CD14-positive monocyte (primary cell): ENCODE data around the gene SCUBE2. TPM values are rescaled to one million over a fixed set of nuclear protein-coding genes. Genes with fewer than 3 reads are reported as not detected.

Experiments
- DNase-seq, 3 donors: peaks; one replicate each; pipeline ENCODE4 v3.0.0-alpha.2; 2011 to 2022
- H2AFZ ChIP-seq: 2 replicates; pipeline ENCODE4 v1.6.0; 2012; ENCODE audit warnings: mild to moderate bottlenecking, low read depth, low read length, inconsistent platforms; ENCODE audit not compliant: insufficient read depth, poor library complexity, severe bottlenecking
- H3K27ac ChIP-seq, 2 donors: 1 replicate in 1 of 2; 2 replicates in 1 of 2; pipeline ENCODE4 v1.5.1; 2012 to 2013; ENCODE audit warnings: low read length in 2 of 2, control low read depth in 1 of 2, inconsistent platforms in 1 of 2, low read depth in 1 of 2, mild to moderate bottlenecking in 1 of 2
- H3K27me3 ChIP-seq, 2 donors: one replicate each; pipeline versions ENCODE4 v1.6.0 to v1.6.1; 2011 to 2013; ENCODE audit warnings: low read length in 2 of 2; ENCODE audit not compliant: control insufficient read depth in 2 of 2, insufficient read depth in 2 of 2
- H3K36me3 ChIP-seq, 2 donors: replicated peaks in 1 of 2; 1 replicate in 1 of 2; 2 replicates in 1 of 2; pipeline versions ENCODE4 v1.5.1 to v1.6.1; 2012 to 2013; ENCODE audit warnings: low read length in 2 of 2, control low read depth in 1 of 2, inconsistent platforms in 1 of 2, mild to moderate bottlenecking in 1 of 2; ENCODE audit not compliant: insufficient read depth in 2 of 2, control insufficient read depth in 1 of 2
- H3K4me1 ChIP-seq, 2 donors: 1 replicate in 1 of 2; 2 replicates in 1 of 2; pipeline versions ENCODE4 v1.5.1 to v1.6.1; 2012 to 2013; ENCODE audit warnings: low read length in 2 of 2, control low read depth in 1 of 2, inconsistent platforms in 1 of 2, mild to moderate bottlenecking in 1 of 2, moderate library complexity in 1 of 2; ENCODE audit not compliant: insufficient read depth in 2 of 2, control insufficient read depth in 1 of 2
- H3K4me2 ChIP-seq: replicated peaks from 2 replicates; pipeline ENCODE3; 2012; ENCODE audit warnings: low read length, moderate library complexity, mild to moderate bottlenecking; ENCODE audit not compliant: poor library complexity, severe bottlenecking; ENCODE audit errors: extremely low read depth
- H3K4me3 ChIP-seq, 3 experiments: fragments of 200-600 bp in 1 of 3; sonication (generic) in 1 of 3; replicated peaks in 1 of 3; 1 replicate in 2 of 3; 2 replicates in 1 of 3; pipeline ENCODE4 v1.5.1; 2011 to 2013; ENCODE audit warnings: low read length in 3 of 3, mild to moderate bottlenecking in 3 of 3, control low read depth in 2 of 3, low read depth in 2 of 3, inconsistent platforms in 1 of 3, moderate library complexity in 1 of 3
- H3K79me2 ChIP-seq: 2 replicates; pipeline ENCODE4 v1.6.0; 2012; ENCODE audit warnings: mild to moderate bottlenecking, control low read depth, inconsistent platforms, low read length, moderate library complexity; ENCODE audit not compliant: insufficient read depth
- H3K9ac ChIP-seq: 2 replicates; pipeline ENCODE4 v1.6.0; 2017; ENCODE audit warnings: low read length, mild to moderate bottlenecking; ENCODE audit not compliant: insufficient read depth, poor library complexity, severe bottlenecking
- H3K9me3 ChIP-seq, 2 donors: replicated peaks in 1 of 2; 1 replicate in 1 of 2; 2 replicates in 1 of 2; pipeline versions ENCODE4 v1.5.1 to v1.6.1; 2012 to 2013; ENCODE audit warnings: low read length in 2 of 2, control low read depth in 1 of 2; ENCODE audit not compliant: control insufficient read depth in 1 of 2, insufficient read depth in 1 of 2
- H4K20me1 ChIP-seq: 2 replicates; pipeline ENCODE4 v1.6.0; 2012; ENCODE audit warnings: mild to moderate bottlenecking, low read length, control low read depth, moderate library complexity; ENCODE audit not compliant: insufficient read depth
- H3K27ac Mint-ChIP-seq, 7 donors: one replicate each; pipeline ENCODE4 v1.8.0; 2020; ENCODE audit warnings: mild to moderate bottlenecking in 7 of 7, mixed read lengths in 7 of 7, moderate library complexity in 6 of 7, inconsistent platforms in 2 of 7
- H3K27me3 Mint-ChIP-seq, 3 donors: one replicate each; pipeline ENCODE4 v1.8.0; 2021 to 2022; ENCODE audit warnings: low read depth in 3 of 3, mild to moderate bottlenecking in 3 of 3, mixed read lengths in 3 of 3, moderate library complexity in 3 of 3, inconsistent platforms in 1 of 3
- H3K36me3 Mint-ChIP-seq, 2 donors: one replicate each; pipeline ENCODE4 v1.8.0; 2020; ENCODE audit warnings: mixed read lengths in 2 of 2, inconsistent platforms in 1 of 2, mild to moderate bottlenecking in 1 of 2
- H3K4me1 Mint-ChIP-seq: one replicate; pipeline ENCODE4 v1.8.0; 2020; ENCODE audit warnings: mild to moderate bottlenecking, mixed read lengths
- H3K4me3 Mint-ChIP-seq, 2 donors: one replicate each; pipeline ENCODE4 v1.8.0; 2020; ENCODE audit warnings: mild to moderate bottlenecking in 2 of 2, mixed read lengths in 2 of 2, moderate library complexity in 1 of 2
- H3K9me3 Mint-ChIP-seq, 7 donors: one replicate each; pipeline ENCODE4 v1.8.0; 2020 to 2022; ENCODE audit warnings: mixed read lengths in 7 of 7, mild to moderate bottlenecking in 6 of 7, moderate library complexity in 6 of 7, inconsistent platforms in 2 of 7
- WGBS: methylation state at CpG from one replicate; pipeline ENCODE4 v1.1.5; 2013; ENCODE audit warnings: missing lambda C conversion rate; ENCODE audit not compliant: insufficient coverage; 5-methylcytosine and 5-hydroxymethylcytosine counted together
- intact Hi-C, 2 donors: fragments of 100-400 bp; cut with micrococcal nuclease; formaldehyde crosslinking; loops; one replicate each; pipeline versions ENCODE4 v1.15.0 to v1.15.1; 2023
- polyA plus RNA-seq, 3 donors: library from polyadenylated mRNA; depleted of rRNA in 1 of 3; unstranded in 2 of 3; stranded (reverse) in 1 of 3; fragments of 300-500 nt in 2 of 3; fragments of >200 nt in 1 of 3; fragmentation: Illumina TruSeq in 2 of 3; gene quantifications; 1 replicate in 2 of 3; 2 replicates in 1 of 3; pipeline ENCODE4 v1.2.3, GENCODE V29; 2012 to 2021
- TF ChIP-seq, protein P1 (sequence below): fragments of 200-600 bp; IDR thresholded peaks from one replicate; pipeline ENCODE4 v1.8.0; 2022; ENCODE audit warnings: antibody characterized with exemption, mild to moderate bottlenecking

SCUBE2 gene
- polyA plus RNA-seq, 3 donors: 0.21 to 0.36 TPM; not detected in 1

DNA sequence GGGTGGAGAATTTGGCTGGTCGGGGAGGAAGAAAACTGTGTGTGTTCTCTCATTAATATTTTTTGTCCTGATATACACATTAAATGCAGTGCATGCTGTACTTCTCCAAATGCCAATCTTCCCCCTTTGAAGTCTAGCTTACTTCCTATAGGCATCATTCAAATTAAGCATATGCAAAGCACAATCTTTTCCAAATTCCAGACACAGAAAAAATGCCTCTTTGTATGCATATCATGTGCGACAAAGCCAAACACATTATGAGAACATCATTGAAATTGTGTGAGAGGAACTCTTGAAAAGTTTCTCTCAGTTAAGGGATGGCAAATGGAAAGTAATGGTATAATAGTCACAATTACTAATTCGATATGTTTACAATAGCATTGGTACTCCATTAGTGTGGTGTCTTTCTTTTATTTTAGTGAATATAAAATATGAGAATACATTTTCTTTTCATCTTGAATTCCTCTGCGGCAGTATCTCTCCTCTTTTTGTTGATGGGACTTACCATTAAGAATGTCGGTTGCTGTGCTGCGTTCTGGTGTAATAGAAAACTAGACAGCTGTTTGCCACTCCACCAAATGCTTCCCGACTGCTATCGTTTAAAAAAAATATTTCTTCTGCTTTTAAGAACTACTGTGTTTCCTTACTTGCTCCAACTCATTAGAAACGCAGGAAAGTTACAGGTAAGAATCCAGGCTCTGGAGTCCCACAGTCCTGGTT lies 68.3 kb downstream of the SCUBE2 start:
- no peak for DNase-seq
- Histone ChIP-seq H3K27me3 (no peaks in the 10 kb centered on the region), H3K4me2 (no peak overlapping the region), H3K36me3 (no peaks in the 10 kb centered on the region), H3K27ac (no peak overlapping the region), H3K9me3 (no peaks in the 10 kb centered on the region), H4K20me1 (no peaks in the 10 kb centered on the region), H2AFZ (peak overlapping the region; percentile 1), H3K9ac (no peak overlapping the region), H3K4me3 (no peak overlapping the region), H3K4me1 (peaks cover 4 to 5% of the 10 kb centered on the region in 2 donors), H3K79me2 (no peaks in the 10 kb centered on the region)
- Mint-ChIP-seq H3K4me1 (peaks cover 9% of the 10 kb centered on the region), H3K27ac (peak overlapping the region in 2 of 7 donors; percentile 0 to 33), H3K36me3 (no peaks in the 10 kb centered on the region), H3K27me3 (peaks cover 2 to 8% (median 3%) of the 10 kb centered on the region in 3 donors), H3K4me3 (no peak overlapping the region), H3K9me3 (peaks cover 0 to 3% (median under 1%) of the 10 kb centered on the region in 7 donors)
- intact Hi-C loops: no loop called here
- TF ChIP-seq, protein P1, sequence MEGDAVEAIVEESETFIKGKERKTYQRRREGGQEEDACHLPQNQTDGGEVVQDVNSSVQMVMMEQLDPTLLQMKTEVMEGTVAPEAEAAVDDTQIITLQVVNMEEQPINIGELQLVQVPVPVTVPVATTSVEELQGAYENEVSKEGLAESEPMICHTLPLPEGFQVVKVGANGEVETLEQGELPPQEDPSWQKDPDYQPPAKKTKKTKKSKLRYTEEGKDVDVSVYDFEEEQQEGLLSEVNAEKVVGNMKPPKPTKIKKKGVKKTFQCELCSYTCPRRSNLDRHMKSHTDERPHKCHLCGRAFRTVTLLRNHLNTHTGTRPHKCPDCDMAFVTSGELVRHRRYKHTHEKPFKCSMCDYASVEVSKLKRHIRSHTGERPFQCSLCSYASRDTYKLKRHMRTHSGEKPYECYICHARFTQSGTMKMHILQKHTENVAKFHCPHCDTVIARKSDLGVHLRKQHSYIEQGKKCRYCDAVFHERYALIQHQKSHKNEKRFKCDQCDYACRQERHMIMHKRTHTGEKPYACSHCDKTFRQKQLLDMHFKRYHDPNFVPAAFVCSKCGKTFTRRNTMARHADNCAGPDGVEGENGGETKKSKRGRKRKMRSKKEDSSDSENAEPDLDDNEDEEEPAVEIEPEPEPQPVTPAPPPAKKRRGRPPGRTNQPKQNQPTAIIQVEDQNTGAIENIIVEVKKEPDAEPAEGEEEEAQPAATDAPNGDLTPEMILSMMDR: no peak
- WGBS: 100% methylated on average over 1 of the region's 9 CpGs

DNA sequence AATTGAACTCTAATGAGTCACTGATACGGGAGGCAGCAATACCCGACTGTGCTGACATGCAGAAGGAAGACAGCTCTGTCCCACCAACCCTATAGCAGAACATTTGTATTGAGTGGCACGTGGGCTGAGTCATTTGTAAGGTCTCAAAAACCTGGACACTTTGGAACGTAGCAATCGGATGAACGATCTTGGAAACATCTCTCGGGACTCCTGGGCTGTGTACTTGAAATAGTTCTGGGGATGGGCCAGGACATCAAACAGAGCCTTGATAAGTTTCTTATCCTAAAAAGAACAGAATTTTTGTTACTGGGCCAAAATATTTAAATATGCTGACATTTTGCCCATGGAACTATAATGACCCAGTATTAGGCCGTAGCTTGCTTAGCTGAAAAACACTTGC lies 70.5 kb downstream of the SCUBE2 start:
- Mint-ChIP-seq H3K27ac (no peak overlapping the region), H3K4me1 (peaks cover 24% of the 10 kb centered on the region), H3K36me3 (no peaks in the 10 kb centered on the region), H3K4me3 (no peak overlapping the region), H3K9me3 (peaks cover 0 to 3% (median 2%) of the 10 kb centered on the region in 7 donors), H3K27me3 (peaks cover 2 to 8% (median 3%) of the 10 kb centered on the region in 3 donors)
- 100% methylated on average over 2 of the region's 8 CpGs for WGBS
- Histone ChIP-seq H3K4me3 (no peak overlapping the region), H3K27me3 (no peaks in the 10 kb centered on the region), H3K4me2 (no peak overlapping the region), H3K4me1 (peaks cover 19 to 20% of the 10 kb centered on the region in 2 donors), H3K9ac (no peak overlapping the region), H3K27ac (no peak overlapping the region), H3K36me3 (no peaks in the 10 kb centered on the region), H3K9me3 (no peaks in the 10 kb centered on the region), H2AFZ (no peak overlapping the region), H4K20me1 (no peaks in the 10 kb centered on the region), H3K79me2 (no peaks in the 10 kb centered on the region)
- no peak for DNase-seq
- intact Hi-C loops: no loop called here
- TF ChIP-seq, protein P1: no peak
